ENCODE data around the gene ZNF444.

DNA sequence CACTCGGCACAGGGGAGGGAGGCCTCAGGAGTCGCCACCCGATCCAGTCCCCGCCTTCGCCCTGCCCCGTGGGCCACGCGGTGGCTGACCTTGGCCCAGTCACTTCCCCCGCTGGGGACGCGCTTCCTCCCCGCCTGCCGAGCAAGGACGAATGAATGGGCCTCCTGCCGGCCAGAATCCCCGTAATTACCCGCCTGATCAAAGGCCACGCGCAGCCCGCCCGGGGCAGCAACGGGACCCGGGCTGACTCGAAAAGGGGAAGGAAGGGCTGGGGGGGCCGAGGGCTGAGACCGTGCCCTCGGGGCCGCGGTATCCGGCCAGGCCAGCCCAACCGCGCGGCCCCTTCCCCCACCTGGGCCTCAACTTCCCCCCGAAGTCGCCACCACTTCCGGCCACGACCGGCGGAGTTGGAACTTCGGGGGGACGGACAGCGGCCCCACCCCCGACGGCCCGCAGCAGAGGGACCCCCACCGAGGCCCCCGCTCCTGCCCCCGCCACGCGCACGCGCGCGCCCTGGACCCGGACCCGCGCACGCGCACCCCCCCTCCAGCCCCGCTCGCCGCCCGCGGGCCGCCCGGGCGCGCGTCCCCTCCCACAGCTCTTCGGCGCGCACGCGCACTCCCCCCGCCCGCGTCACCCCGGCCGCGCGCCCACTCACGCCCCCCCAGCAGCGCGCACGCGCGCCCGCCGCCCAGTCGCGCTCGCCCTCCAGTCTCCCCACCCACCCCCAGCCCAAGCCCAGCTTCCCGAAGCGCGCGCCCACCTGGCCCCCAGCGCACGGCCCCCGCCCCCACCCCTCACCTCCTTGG, 20.5 kb upstream of the ZNF444 start:
- TF ChIP-seq, protein P1, sequence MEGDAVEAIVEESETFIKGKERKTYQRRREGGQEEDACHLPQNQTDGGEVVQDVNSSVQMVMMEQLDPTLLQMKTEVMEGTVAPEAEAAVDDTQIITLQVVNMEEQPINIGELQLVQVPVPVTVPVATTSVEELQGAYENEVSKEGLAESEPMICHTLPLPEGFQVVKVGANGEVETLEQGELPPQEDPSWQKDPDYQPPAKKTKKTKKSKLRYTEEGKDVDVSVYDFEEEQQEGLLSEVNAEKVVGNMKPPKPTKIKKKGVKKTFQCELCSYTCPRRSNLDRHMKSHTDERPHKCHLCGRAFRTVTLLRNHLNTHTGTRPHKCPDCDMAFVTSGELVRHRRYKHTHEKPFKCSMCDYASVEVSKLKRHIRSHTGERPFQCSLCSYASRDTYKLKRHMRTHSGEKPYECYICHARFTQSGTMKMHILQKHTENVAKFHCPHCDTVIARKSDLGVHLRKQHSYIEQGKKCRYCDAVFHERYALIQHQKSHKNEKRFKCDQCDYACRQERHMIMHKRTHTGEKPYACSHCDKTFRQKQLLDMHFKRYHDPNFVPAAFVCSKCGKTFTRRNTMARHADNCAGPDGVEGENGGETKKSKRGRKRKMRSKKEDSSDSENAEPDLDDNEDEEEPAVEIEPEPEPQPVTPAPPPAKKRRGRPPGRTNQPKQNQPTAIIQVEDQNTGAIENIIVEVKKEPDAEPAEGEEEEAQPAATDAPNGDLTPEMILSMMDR (IDR thresholded peaks at IDR 0.05): peak in 4 of 7 experiments; percentile 44 to 56 (median 48)
- peak; percentile 32 to 65 (median 56) for TF ChIP-seq POLR2A (IDR thresholded peaks at IDR 0.05)

Data from body of pancreas (tissue), 4 donors.